ENCODE data around the gene CERS5.
A peak's percentile ranks its signal among the peaks of the same experiment; 100 is the strongest.
"Not testable (repeated sequence)": the region's sequence is repeated elsewhere in the genome, so short reads cannot be mapped to it uniquely, and the experiment has no call there.

The CERS5 gene

DNA sequence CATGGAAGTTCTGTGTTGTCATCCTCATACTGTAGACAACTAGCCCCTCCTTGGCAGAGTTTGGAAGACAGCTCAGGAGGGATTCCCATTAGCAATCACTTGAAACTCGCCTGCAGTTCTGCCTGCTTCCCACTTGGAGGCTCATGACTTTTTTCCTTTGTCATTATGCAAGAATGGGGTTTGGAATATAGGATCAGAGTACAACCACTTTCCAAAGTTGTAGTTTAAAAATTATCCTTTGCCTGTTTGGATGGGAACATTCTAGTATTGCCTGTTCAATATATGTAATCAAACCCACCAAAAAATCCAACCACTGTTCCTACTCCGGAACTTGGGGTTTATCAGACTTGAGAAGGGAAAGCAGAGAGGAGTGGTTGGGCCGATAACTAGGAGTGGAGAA is 65.5 kb downstream of the CERS5 start:
- peak; percentile 49 for DNase-seq

DNA sequence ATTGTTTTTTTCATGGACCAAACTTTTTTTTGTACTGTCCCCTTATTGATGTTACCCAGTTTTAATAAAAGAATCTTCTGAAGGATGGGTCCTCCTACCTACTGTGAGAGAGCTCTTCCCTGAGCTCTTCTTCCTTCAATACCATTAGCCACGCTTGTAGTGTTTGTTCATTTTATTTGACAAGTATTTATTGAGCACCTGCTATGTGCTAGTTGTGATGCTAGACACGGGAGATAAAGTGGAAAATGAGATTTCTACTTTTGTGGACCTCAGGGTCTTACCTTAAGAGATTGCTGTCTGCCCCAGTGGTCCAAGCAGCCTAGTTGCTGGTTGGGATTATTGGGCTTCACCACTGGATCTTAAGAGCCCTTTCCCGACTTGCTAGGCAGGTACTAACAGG is 66.6 kb downstream of the CERS5 start:
- no peak for DNase-seq

DNA sequence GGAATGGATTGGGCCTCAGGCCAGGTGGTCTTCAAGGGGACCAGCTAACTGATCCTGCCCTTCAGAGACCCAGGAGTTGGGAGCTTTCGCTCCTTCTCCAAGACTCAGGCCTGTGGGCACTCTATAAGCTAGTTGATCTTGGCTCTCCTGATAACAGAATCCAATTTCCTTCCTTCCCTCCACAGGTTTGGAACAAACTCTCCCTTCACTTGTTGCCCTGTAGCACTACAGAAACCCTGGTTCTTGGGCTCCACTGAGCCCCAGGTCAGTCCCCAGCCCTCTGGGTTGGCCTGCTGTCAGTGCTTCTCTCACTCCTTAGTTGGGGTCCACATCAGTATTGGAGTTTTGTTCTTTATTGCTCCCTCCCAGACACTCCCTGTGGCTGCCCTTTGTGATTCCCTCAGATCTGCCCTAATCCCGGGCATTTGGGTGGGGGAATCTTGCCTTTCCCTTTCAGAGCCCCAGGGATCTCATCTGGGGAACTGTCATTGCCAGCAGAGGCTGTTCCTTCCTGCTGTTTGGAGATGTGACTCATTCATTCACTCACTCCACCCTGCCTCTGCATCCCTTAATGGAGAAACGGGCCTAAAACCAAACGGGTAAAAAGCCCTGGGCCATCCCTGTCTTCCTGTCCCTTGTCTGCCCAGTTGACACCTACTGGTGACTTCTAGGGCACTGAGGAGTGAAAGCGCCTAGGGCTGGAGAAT is 67.7 kb downstream of the CERS5 start:
- peak; percentile 27 for DNase-seq

GRCh38 chr12:50097952-50098351 is 69.2 kb downstream of the CERS5 start:
- DNase-seq, result no peak

DNA sequence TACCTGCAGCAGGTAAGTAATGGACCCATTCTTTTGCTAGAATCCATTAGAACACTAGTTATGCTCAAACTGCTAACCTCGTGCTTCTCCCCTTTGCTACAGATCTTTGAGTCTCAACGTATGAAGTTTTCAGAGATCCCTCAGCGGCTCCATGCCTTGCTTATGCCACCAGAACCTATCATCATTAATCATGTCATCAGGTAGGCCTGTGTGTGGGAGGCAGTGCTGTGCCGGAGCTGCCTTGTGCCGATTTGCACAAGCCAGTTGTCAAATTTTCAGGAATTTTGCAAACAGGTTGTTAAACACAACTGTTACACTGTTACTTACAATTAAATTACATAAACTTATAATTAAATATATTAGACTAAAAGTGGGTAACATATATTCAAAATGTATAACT is 76.8 kb downstream of the CERS5 start:
- no peak for DNase-seq

DNA sequence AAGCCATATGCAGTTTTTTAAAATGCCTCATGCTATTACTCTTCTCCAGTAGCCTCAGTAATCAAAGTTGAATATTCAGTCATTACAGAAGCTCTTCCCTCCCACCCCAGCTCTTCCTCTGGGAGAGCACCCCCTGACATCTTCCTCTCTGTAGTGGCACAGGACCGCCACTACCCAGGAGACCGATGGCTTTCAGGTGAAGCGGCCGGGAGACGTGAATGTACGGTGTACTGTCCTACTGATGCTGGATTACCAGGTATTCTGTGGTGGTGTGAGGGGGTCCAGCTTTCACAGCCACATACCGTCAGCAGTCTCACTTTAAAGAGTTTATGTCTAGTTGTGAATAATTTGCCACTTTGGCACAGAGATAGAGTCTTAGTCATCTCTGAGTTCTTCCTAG is 77.4 kb downstream of the CERS5 start:
- no peak for DNase-seq

- DNase-seq, result peak; percentile 48
Observed at GRCh38 chr12:50088577-50089335, 78.4 kb downstream of the CERS5 start.

- peak; percentile 61 for DNase-seq
Observed at GRCh38 chr12:50087995-50088394, 79.2 kb downstream of the CERS5 start.

GRCh38 chr12:50087151-50087550 is 80.0 kb downstream of the CERS5 start:
- DNase-seq, result no peak

DNA sequence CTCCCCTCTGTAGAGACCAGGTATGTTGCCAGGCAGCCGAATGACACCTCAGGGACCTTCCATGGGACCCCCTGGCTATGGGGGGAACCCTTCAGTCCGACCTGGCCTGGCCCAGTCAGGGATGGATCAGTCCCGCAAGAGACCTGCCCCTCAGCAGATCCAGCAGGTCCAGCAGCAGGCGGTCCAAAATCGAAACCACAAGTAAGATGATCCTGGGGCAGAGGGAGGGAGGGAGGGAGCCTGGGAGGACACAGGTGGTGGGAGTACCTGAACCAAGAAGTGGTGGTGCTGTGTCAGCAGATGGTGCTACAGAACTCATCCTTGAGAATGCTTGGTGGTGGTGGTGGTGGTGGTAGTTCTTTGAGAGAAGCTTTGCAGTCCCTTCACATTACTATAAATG is 81.0 kb downstream of the CERS5 start:
- no peak for DNase-seq

- no peak for DNase-seq
Observed at GRCh38 chr12:50085615-50086072, 81.5 kb downstream of the CERS5 start.

- DNase-seq, result peak; percentile 92
Observed at GRCh38 chr12:50084775-50085614, 82.2 kb downstream of the CERS5 start, which contains the start of gene SMARCD1. SMARCD1 (plus strand) TSS chr12:50085342; CDS start chr12:50085370, 28 bp downstream.

GRCh38 chr12:50084409-50084774 is 82.8 kb downstream of the CERS5 start:
- DNase-seq, result not testable (repeated sequence)

DNA sequence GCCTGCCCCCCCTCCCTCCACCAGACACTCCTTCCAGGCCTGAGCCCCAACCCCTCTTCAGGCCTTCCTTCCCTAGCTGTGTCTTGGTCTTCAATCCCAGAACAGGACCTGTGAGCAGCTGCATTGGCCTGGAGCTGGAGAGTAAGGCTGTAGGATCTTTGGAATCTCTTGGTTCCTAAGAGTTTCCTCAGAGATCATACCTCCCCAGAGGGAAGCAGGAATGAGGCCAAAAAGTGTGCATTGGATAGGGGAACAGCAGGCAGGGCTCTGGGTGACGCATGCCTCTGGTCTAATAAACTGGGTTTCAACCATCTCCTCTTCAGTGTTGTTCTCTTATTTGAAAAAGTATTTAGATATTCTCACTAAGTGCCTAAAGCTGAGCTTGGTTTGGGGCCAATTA is 83.9 kb downstream of the CERS5 start:
- DNase-seq, result no peak

DNA sequence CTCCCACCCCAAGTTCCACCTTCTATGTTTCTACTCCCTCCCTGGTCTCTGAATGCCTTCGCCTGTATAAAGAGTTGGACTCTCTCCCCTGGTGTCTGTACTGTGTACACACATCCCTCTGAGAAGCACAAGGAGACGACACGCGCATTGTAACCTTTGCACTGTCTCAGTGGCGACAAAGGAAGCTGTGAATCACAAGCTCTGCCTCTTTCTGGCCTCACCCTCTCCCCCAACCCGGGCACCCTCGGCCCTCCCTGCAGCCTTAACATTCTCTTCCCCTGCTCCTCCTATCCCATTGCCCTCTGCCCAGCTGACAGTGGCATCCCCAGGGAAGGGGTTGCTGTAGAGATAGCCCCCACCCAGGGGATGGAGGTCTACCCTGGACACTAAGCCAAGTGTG is 84.5 kb downstream of the CERS5 start:
- DNase-seq, result no peak

DNA sequence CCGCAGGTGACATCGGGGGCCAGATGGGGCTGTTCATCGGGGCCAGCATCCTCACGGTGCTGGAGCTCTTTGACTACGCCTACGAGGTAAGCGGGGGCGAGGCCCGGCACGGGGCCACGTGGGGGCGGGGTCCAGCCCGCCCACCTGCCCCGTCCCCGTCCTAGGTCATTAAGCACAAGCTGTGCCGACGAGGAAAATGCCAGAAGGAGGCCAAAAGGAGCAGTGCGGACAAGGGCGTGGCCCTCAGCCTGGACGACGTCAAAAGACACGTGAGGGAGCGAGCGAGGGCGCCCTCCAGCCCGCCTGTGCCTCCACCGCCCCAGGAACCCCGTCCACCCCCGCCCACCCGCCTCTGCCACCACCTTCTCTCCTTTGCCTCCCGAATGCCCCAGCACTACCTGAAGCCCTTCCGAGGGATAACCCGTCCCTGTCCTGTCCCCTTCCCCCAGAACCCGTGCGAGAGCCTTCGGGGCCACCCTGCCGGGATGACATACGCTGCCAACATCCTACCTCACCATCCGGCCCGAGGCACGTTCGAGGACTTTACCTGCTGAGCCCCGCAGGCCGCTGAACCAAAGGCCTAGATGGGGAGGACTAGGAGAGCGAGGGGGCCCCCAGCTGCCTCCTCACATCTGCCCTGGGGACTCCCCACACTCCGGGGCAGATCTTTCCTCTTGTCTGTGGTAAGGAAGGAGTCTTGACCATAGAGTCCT is 85.9 kb downstream of the CERS5 start:
- no peak for DNase-seq

DNA sequence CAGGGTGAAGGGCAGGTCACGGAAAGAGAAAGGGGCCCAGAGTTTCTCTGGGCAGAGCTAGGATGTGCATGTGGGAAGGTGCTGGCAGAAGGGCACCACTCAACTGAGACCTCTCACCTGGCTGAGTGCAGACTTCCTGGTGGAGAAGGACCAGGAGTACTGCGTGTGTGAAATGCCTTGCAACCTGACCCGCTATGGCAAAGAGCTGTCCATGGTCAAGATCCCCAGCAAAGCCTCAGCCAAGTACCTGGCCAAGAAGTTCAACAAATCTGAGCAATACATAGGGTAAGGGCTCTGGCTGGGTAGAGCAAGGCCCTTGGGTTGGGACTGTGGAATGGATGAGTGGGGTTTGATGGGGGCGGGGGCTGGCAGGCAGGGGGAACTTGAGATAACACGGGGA is 87.4 kb downstream of the CERS5 start:
- DNase-seq, result no peak

Data from HCEC 1CT (cell line).